ENCODE measurements around the gene PDGFB.

The PDGFB gene

GRCh38 chr22:39239561-39240423 is 5.0 kb downstream of the PDGFB start:
- Histone ChIP-seq H3K36me3 (ENCODE audit: insufficient read depth) (no peaks in the 10 kb centered on the region), H3K4me2 (no peak overlapping the region), H3K27ac (no peak overlapping the region), H3K4me3 (IDR thresholded peaks at IDR 0.05; ENCODE audit: insufficient read depth, low read depth, low read length) (no peak overlapping the region), H3K27me3 (ENCODE audit: insufficient read depth, low read depth) (peaks cover 58% of the 10 kb centered on the region), H3K79me2 (ENCODE audit: insufficient read depth, low read depth) (no peaks in the 10 kb centered on the region), H2AFZ (ENCODE audit: low read depth) (no peak overlapping the region), H3K9ac (no peak overlapping the region), H4K20me1 (ENCODE audit: insufficient read depth) (no peaks in the 10 kb centered on the region), H3K4me1 (ENCODE audit: low read depth, poor library complexity, severe bottlenecking) (peaks cover 20% of the 10 kb centered on the region)
- TF ChIP-seq, protein P1, sequence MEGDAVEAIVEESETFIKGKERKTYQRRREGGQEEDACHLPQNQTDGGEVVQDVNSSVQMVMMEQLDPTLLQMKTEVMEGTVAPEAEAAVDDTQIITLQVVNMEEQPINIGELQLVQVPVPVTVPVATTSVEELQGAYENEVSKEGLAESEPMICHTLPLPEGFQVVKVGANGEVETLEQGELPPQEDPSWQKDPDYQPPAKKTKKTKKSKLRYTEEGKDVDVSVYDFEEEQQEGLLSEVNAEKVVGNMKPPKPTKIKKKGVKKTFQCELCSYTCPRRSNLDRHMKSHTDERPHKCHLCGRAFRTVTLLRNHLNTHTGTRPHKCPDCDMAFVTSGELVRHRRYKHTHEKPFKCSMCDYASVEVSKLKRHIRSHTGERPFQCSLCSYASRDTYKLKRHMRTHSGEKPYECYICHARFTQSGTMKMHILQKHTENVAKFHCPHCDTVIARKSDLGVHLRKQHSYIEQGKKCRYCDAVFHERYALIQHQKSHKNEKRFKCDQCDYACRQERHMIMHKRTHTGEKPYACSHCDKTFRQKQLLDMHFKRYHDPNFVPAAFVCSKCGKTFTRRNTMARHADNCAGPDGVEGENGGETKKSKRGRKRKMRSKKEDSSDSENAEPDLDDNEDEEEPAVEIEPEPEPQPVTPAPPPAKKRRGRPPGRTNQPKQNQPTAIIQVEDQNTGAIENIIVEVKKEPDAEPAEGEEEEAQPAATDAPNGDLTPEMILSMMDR (conservative IDR thresholded peaks at IDR 0.05; ENCODE audit: low read depth, low read length): no peak

GRCh38 chr22:39238966-39239505 is 5.7 kb downstream of the PDGFB start:
- no peak overlapping the region for H3K4me3 ChIP-seq (IDR thresholded peaks at IDR 0.05; ENCODE audit: insufficient read depth, low read depth, low read length)
- no peak overlapping the region for H3K27ac ChIP-seq
- no peak overlapping the region for H3K9ac ChIP-seq
- H3K27me3 ChIP-seq (ENCODE audit: insufficient read depth, low read depth): peaks cover 60% of the 10 kb centered on the region
- no peak overlapping the region for H3K4me2 ChIP-seq
- no peaks in the 10 kb centered on the region for H4K20me1 ChIP-seq (ENCODE audit: insufficient read depth)
- H3K79me2 ChIP-seq (ENCODE audit: insufficient read depth, low read depth): no peaks in the 10 kb centered on the region
- no peak overlapping the region for H2AFZ ChIP-seq (ENCODE audit: low read depth)
- TF ChIP-seq, protein P1 (conservative IDR thresholded peaks at IDR 0.05; ENCODE audit: low read depth, low read length): no peak
- no peaks in the 10 kb centered on the region for H3K36me3 ChIP-seq (ENCODE audit: insufficient read depth)
- peaks cover 20% of the 10 kb centered on the region for H3K4me1 ChIP-seq (ENCODE audit: low read depth, poor library complexity, severe bottlenecking)

DNA sequence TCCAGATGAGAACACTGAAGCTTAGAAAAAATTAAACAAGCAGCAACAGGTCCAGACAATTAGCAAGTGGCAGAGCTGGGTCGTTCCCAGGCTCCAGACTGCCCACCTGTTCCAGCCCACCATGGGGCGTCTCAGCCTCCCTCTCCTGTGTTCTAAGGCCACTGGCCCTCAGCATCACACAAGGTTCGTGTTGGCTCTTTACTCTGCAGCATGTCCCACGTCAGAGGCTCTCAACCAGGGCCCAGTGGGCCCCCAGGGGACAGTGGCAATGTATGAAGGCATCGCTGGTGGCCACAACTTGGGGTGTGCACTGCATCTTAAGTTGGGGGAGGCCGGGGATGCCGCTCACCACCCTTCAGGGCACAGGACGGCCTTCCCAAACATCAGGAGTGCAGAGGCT is 6.2 kb downstream of the PDGFB start:
- no peak overlapping the region for H3K4me3 ChIP-seq (IDR thresholded peaks at IDR 0.05; ENCODE audit: insufficient read depth, low read depth, low read length)
- peaks cover 59% of the 10 kb centered on the region for H3K27me3 ChIP-seq (ENCODE audit: insufficient read depth, low read depth)
- no peak overlapping the region for H3K4me2 ChIP-seq
- H4K20me1 ChIP-seq (ENCODE audit: insufficient read depth): no peaks in the 10 kb centered on the region
- H3K27ac ChIP-seq: no peak overlapping the region
- no peaks in the 10 kb centered on the region for H3K79me2 ChIP-seq (ENCODE audit: insufficient read depth, low read depth)
- H3K36me3 ChIP-seq (ENCODE audit: insufficient read depth): no peaks in the 10 kb centered on the region
- no peak overlapping the region for H3K9ac ChIP-seq
- H3K4me1 ChIP-seq (ENCODE audit: low read depth, poor library complexity, severe bottlenecking): peaks cover 20% of the 10 kb centered on the region
- no peak overlapping the region for H2AFZ ChIP-seq (ENCODE audit: low read depth)
- TF ChIP-seq, protein P1 (conservative IDR thresholded peaks at IDR 0.05; ENCODE audit: low read depth, low read length): no peak

GRCh38 chr22:39238101-39238466 is 6.7 kb downstream of the PDGFB start:
- TF ChIP-seq, protein P1 (conservative IDR thresholded peaks at IDR 0.05; ENCODE audit: low read depth, low read length): no peak
- Histone ChIP-seq H4K20me1 (ENCODE audit: insufficient read depth) (no peaks in the 10 kb centered on the region), H3K27ac (no peak overlapping the region), H2AFZ (ENCODE audit: low read depth) (no peak overlapping the region), H3K4me1 (ENCODE audit: low read depth, poor library complexity, severe bottlenecking) (peaks cover 20% of the 10 kb centered on the region), H3K4me3 (IDR thresholded peaks at IDR 0.05; ENCODE audit: insufficient read depth, low read depth, low read length) (no peak overlapping the region), H3K79me2 (ENCODE audit: insufficient read depth, low read depth) (no peaks in the 10 kb centered on the region), H3K4me2 (no peak overlapping the region), H3K9ac (no peak overlapping the region), H3K27me3 (ENCODE audit: insufficient read depth, low read depth) (peaks cover 59% of the 10 kb centered on the region; the same call in 1 of the 2 replicates), H3K36me3 (ENCODE audit: insufficient read depth) (no peaks in the 10 kb centered on the region)
